Type B pancreatic cell (in vitro differentiated cells): ENCODE results near the gene LST1. TPM values are rescaled to one million over a fixed set of nuclear protein-coding genes. Genes with fewer than 3 reads are reported as not detected.

Experiments used
- DNase-seq: peaks from one replicate; pipeline ENCODE4 v3.0.0; 2021; ENCODE audit warnings: mixed read lengths; ENCODE audit not compliant: unreplicated experiment; ENCODE audit errors: extremely low spot score
- H3K27ac Mint-ChIP-seq: 2 replicates; pipeline ENCODE4 v1.8.0; 2021; ENCODE audit warnings: mild to moderate bottlenecking, mixed read lengths
- H3K27me3 Mint-ChIP-seq: 2 replicates; pipeline ENCODE4 v1.8.0; 2021; ENCODE audit warnings: mixed read lengths
- H3K36me3 Mint-ChIP-seq: 2 replicates; pipeline ENCODE4 v1.8.0; 2021; ENCODE audit warnings: mixed read lengths
- H3K4me1 Mint-ChIP-seq: one replicate; pipeline ENCODE4 v1.8.0; 2021; ENCODE audit warnings: mixed read lengths; ENCODE audit not compliant: unreplicated experiment
- H3K4me3 Mint-ChIP-seq: 2 replicates; pipeline ENCODE4 v1.8.0; 2021; ENCODE audit warnings: mild to moderate bottlenecking, mixed read lengths
- H3K9me3 Mint-ChIP-seq: 2 replicates; pipeline ENCODE4 v1.8.0; 2021; ENCODE audit warnings: mixed read lengths
- CTCF ChIP-seq: fragments of 200-600 bp; sonication (generic); conservative IDR thresholded peaks from 2 replicates; pipeline ENCODE4 v1.5.0; 2021; ENCODE audit warnings: antibody characterized with exemption, mild to moderate bottlenecking
- total RNA-seq: library from RNA; stranded (reverse); gene quantifications from 2 replicates; pipeline ENCODE4 v1.2.1, GENCODE V29; 2021; ENCODE audit warnings: low replicate concordance

LST1 gene
- total RNA-seq, 1 donor from 2014 or later, result not detected

- no peak overlapping the region for H3K27ac Mint-ChIP-seq
- DNase-seq, result no peak
- peaks cover 5% of the 10 kb centered on the region for H3K4me1 Mint-ChIP-seq
- no peaks in the 10 kb centered on the region for H3K9me3 Mint-ChIP-seq
- peaks cover 30% of the 10 kb centered on the region for H3K27me3 Mint-ChIP-seq
- H3K36me3 Mint-ChIP-seq, result no peaks in the 10 kb centered on the region
- no peak for TF ChIP-seq CTCF
- H3K4me3 Mint-ChIP-seq, result no peak overlapping the region
These were observed 18.3 kb upstream of the LST1 start for GRCh38 chr6:31567531-31568370.

- H3K27me3 Mint-ChIP-seq, result peaks cover 34% of the 10 kb centered on the region
- no peaks in the 10 kb centered on the region for H3K9me3 Mint-ChIP-seq
These were observed 17.5 kb upstream of the LST1 start for GRCh38 chr6:31568537-31568961.

GRCh38 chr6:31569861-31570536 is 16.1 kb upstream of the LST1 start:
- peaks cover 31% of the 10 kb centered on the region for H3K27me3 Mint-ChIP-seq
- peaks cover 5% of the 10 kb centered on the region for H3K4me1 Mint-ChIP-seq
- no peak for TF ChIP-seq CTCF
- H3K36me3 Mint-ChIP-seq, result no peaks in the 10 kb centered on the region
- H3K27ac Mint-ChIP-seq, result no peak overlapping the region
- H3K9me3 Mint-ChIP-seq, result no peaks in the 10 kb centered on the region
- no peak for DNase-seq
- no peak overlapping the region for H3K4me3 Mint-ChIP-seq

More at GRCh38 chr6:31568537-31568961, 17.5 kb upstream of the LST1 start:
- no peak for DNase-seq
- no peaks in the 10 kb centered on the region for H3K36me3 Mint-ChIP-seq
- peaks cover 5% of the 10 kb centered on the region for H3K4me1 Mint-ChIP-seq
- H3K27ac Mint-ChIP-seq, result peak overlapping the region; percentile 45
- no peak for TF ChIP-seq CTCF
- no peak overlapping the region for H3K4me3 Mint-ChIP-seq

GRCh38 chr6:31572041-31572911 is 13.8 kb upstream of the LST1 start, which contains the start of gene LTA:
LTA (plus strand) TSS chr6:31572289; CDS start chr6:31572743, 454 bp downstream.
- Mint-ChIP-seq H3K9me3 (no peaks in the 10 kb centered on the region), H3K4me1 (peaks cover 5% of the 10 kb centered on the region), H3K27me3 (peaks cover 46% of the 10 kb centered on the region), H3K36me3 (no peaks in the 10 kb centered on the region), H3K4me3 (no peak within 1 kb of the TSS), H3K27ac (no peak within 1 kb of the TSS)
- TF ChIP-seq CTCF, result no peak
- no peak for DNase-seq
